Neuronal stem cell (in vitro differentiated cells): ENCODE data around the gene MOCS1.
A peak's percentile ranks its signal among the peaks of the same experiment; 100 is the strongest.

Experiments used
- DNase-seq: peaks from one replicate; pipeline ENCODE4 v3.0.0-alpha.2; 2013; ENCODE audit warnings: low spot score
- H2AFZ ChIP-seq: one replicate; pipeline ENCODE4 v1.6.1; 2013; ENCODE audit warnings: mild to moderate bottlenecking, low read length, inconsistent platforms
- H2AK5ac ChIP-seq: 2 replicates; pipeline ENCODE4 v1.6.1; 2013; ENCODE audit warnings: low read depth, mild to moderate bottlenecking, inconsistent platforms, low read length, moderate library complexity, mixed read lengths
- H2BK120ac ChIP-seq: 2 replicates; pipeline ENCODE4 v1.6.1; 2013; ENCODE audit warnings: low read depth, mild to moderate bottlenecking, inconsistent platforms, low read length, moderate library complexity, mixed read lengths
- H2BK12ac ChIP-seq: one replicate; pipeline ENCODE4 v1.6.1; 2013; ENCODE audit warnings: low read length, inconsistent platforms
- H2BK15ac ChIP-seq: 2 replicates; pipeline ENCODE4 v1.6.1; 2013; ENCODE audit warnings: mild to moderate bottlenecking, low read length, inconsistent platforms, mixed read lengths
- H2BK5ac ChIP-seq: one replicate; pipeline ENCODE4 v1.6.1; 2013; ENCODE audit warnings: inconsistent platforms, mild to moderate bottlenecking, low read length, moderate library complexity
- H3K14ac ChIP-seq: one replicate; pipeline ENCODE4 v1.6.1; 2013; ENCODE audit warnings: low read length, inconsistent platforms
- H3K18ac ChIP-seq: 2 replicates; pipeline ENCODE4 v1.6.1; 2013; ENCODE audit warnings: low read length, inconsistent platforms
- H3K23ac ChIP-seq: 2 replicates; pipeline ENCODE4 v1.6.1; 2013; ENCODE audit warnings: low read depth, mild to moderate bottlenecking, mixed read lengths, low read length, inconsistent platforms; ENCODE audit not compliant: poor library complexity
- H3K27ac ChIP-seq: replicated peaks from 3 replicates; pipeline ENCODE4 v1.5.1; 2013; ENCODE audit warnings: low read length, inconsistent platforms
- H3K27me3 ChIP-seq, 3 experiments: 2 replicates each; pipeline ENCODE4 v1.6.1; 2013; ENCODE audit warnings: low read length in 3 of 3, mild to moderate bottlenecking in 2 of 3, inconsistent platforms in 1 of 3, low read depth in 1 of 3, mixed read lengths in 1 of 3, moderate library complexity in 1 of 3; ENCODE audit not compliant: control insufficient read depth in 3 of 3, insufficient read depth in 3 of 3
- H3K36me3 ChIP-seq, 2 donors: replicated peaks in 1 of 2; 2 replicates each; pipeline ENCODE4 v1.6.1; 2013; ENCODE audit warnings: low read length in 2 of 2; ENCODE audit not compliant: control insufficient read depth in 2 of 2, insufficient read depth in 2 of 2
- H3K4ac ChIP-seq: 2 replicates; pipeline ENCODE4 v1.6.1; 2013; ENCODE audit warnings: inconsistent platforms, mild to moderate bottlenecking, low read length, moderate library complexity
- H3K4me1 ChIP-seq, 2 donors: 1 replicate in 1 of 2; 2 replicates in 1 of 2; pipeline ENCODE4 v1.6.1; 2013; ENCODE audit warnings: low read length in 2 of 2, low read depth in 1 of 2; ENCODE audit not compliant: control insufficient read depth in 2 of 2, insufficient read depth in 1 of 2
- H3K4me2 ChIP-seq: one replicate; pipeline ENCODE4 v1.6.1; 2013; ENCODE audit warnings: mild to moderate bottlenecking, low read length, inconsistent platforms; ENCODE audit not compliant: insufficient read depth, poor library complexity, severe bottlenecking
- H3K4me3 ChIP-seq, 2 donors: 2 replicates each; pipeline ENCODE4 v1.5.1; 2013; ENCODE audit warnings: low read length in 2 of 2, mild to moderate bottlenecking in 2 of 2, inconsistent platforms in 1 of 2, moderate library complexity in 1 of 2
- H3K79me1 ChIP-seq: one replicate; pipeline ENCODE4 v1.6.1; 2013; ENCODE audit warnings: low read depth, mild to moderate bottlenecking, inconsistent platforms, low read length, moderate library complexity
- H3K9ac ChIP-seq: one replicate; pipeline ENCODE4 v1.6.1; 2013; ENCODE audit warnings: mild to moderate bottlenecking, low read depth, low read length, inconsistent platforms; ENCODE audit not compliant: poor library complexity
- H3K9me3 ChIP-seq, 2 donors: replicated peaks in 1 of 2; 2 replicates each; pipeline versions ENCODE3 to v1.6.1; 2013; ENCODE audit warnings: low read length in 2 of 2, mild to moderate bottlenecking in 2 of 2, inconsistent platforms in 1 of 2, low read depth in 1 of 2, mixed read lengths in 1 of 2, moderate library complexity in 1 of 2; ENCODE audit not compliant: control insufficient read depth in 2 of 2, insufficient read depth in 1 of 2
- H4K8ac ChIP-seq: one replicate; pipeline ENCODE4 v1.6.1; 2013; ENCODE audit warnings: low read depth, mild to moderate bottlenecking, inconsistent platforms, low read length, moderate library complexity
- H4K91ac ChIP-seq: one replicate; pipeline ENCODE4 v1.6.1; 2013; ENCODE audit warnings: low read length, low read depth, mild to moderate bottlenecking, inconsistent platforms; ENCODE audit not compliant: poor library complexity
- WGBS, 2 donors: extraction: QIAGEN DNeasy Blood & Tissue Kit; methylation state at CpG; one replicate each; pipeline ENCODE4 v1.1.7; 2013; ENCODE audit warnings: missing lambda C conversion rate in 2 of 2, mixed read lengths in 1 of 2; ENCODE audit not compliant: insufficient read length in 2 of 2, insufficient replicate concordance in 1 of 2; ENCODE audit errors: extremely low coverage in 2 of 2; 5-methylcytosine and 5-hydroxymethylcytosine counted together

MOCS1 gene

DNA sequence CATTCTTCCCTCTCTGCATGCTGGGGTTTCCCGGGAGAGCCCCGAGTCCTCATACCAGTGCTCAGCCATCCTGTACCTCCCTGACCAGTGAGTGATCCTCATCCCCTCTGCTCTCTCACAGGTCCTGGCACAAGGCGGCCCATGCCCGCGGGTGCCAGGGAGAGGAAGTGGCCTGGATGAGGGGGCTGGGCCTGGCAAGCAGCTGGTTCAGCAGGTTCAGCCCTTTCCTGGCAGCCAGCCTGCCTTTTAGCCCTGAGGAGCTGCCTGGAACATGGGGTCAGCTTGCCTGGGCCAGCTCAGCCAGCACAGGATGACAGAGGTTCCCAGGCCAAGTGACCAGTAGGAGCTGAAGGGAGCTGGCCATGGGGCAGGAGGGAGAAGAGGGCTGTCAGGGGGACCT lies 10.9 kb downstream of the MOCS1 start:
- no peak overlapping the region for H3K4me3 ChIP-seq
- H3K27me3 ChIP-seq, result peaks cover 0 to 1% (median 0%) of the 10 kb centered on the region in 3 experiments
- no peak overlapping the region for H4K91ac ChIP-seq
- H3K18ac ChIP-seq, result peak overlapping the region; percentile 46
- H3K36me3 ChIP-seq, result peaks cover 7 to 8% of the 10 kb centered on the region in 2 donors
- no CpG with 5 or more reads among the region's 5 CpGs for WGBS, 2 donors
- no peak overlapping the region for H2BK15ac ChIP-seq
- no peak overlapping the region for H3K14ac ChIP-seq
- H3K4me2 ChIP-seq, result no peak overlapping the region
- H4K8ac ChIP-seq, result no peak overlapping the region
- no peak overlapping the region for H2AFZ ChIP-seq
- no peak overlapping the region for H2BK5ac ChIP-seq
- peaks cover 0 to 2% of the 10 kb centered on the region in 2 donors for H3K9me3 ChIP-seq
- peak overlapping the region; percentile 77 for H3K23ac ChIP-seq
- no peak overlapping the region for H2BK12ac ChIP-seq
- H3K4ac ChIP-seq, result no peak overlapping the region
- H3K9ac ChIP-seq, result no peak overlapping the region
- no peak for DNase-seq
- no peak overlapping the region for H2AK5ac ChIP-seq
- H3K79me1 ChIP-seq, result peaks cover 3% of the 10 kb centered on the region
- no peaks in the 10 kb centered on the region for H3K4me1 ChIP-seq
- H2BK120ac ChIP-seq, result no peak overlapping the region
- no peak overlapping the region for H3K27ac ChIP-seq

DNA sequence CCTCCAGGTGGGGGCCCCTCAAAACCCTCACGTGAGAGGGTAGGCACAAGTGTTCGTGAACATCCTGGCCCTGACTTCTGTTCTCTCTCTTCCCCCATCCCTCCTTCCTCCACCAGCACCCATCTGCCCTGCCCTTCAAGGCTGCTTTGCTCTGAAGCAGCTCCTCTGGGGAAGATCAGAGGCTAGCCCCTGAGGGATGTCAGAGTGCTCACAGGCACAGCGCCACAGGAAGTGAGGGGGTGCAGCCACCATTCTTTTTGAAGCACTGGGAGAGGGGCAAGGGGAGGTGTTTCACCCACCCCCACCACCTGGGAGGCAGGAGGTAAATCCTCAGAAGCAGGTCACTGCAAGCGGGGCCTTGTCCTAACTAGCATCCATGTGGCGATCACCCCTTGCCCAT lies 11.4 kb downstream of the MOCS1 start:
- Histone ChIP-seq H3K27ac (no peak overlapping the region), H2BK12ac (no peak overlapping the region), H3K4me1 (peaks cover 0 to 2% of the 10 kb centered on the region in 2 donors), H2BK5ac (no peak overlapping the region), H2AFZ (no peak overlapping the region), H2BK15ac (no peak overlapping the region), H3K4ac (no peak overlapping the region), H3K9ac (no peak overlapping the region), H2BK120ac (no peak overlapping the region), H3K9me3 (peaks cover 0 to 2% of the 10 kb centered on the region in 2 donors), H3K14ac (no peak overlapping the region), H4K91ac (no peak overlapping the region), H3K23ac (no peak overlapping the region), H3K4me2 (no peak overlapping the region), H2AK5ac (no peak overlapping the region), H3K79me1 (peaks cover 3% of the 10 kb centered on the region), H4K8ac (no peak overlapping the region), H3K4me3 (no peak overlapping the region), H3K18ac (no peak overlapping the region), H3K36me3 (peaks cover 7 to 8% of the 10 kb centered on the region in 2 donors), H3K27me3 (peaks cover 0 to 1% (median 0%) of the 10 kb centered on the region in 3 experiments)
- no CpG with 5 or more reads among the region's 5 CpGs for whole genome bisulfite sequencing, 2 donors
- DNase-seq, result no peak

- no peak overlapping the region for H3K4me3 ChIP-seq
- H3K23ac ChIP-seq, result no peak overlapping the region
- H3K4ac ChIP-seq, result no peak overlapping the region
- H2BK120ac ChIP-seq, result no peak overlapping the region
- no peak overlapping the region for H2AK5ac ChIP-seq
- peaks cover 3% of the 10 kb centered on the region for H3K79me1 ChIP-seq
- no peak overlapping the region for H2BK12ac ChIP-seq
- H2BK15ac ChIP-seq, result no peak overlapping the region
- no peaks in the 10 kb centered on the region for H3K9me3 ChIP-seq
- H3K4me2 ChIP-seq, result no peak overlapping the region
- H3K27ac ChIP-seq, result no peak overlapping the region
- peaks cover 6 to 10% of the 10 kb centered on the region in 2 donors for H3K36me3 ChIP-seq
- no peak overlapping the region for H2BK5ac ChIP-seq
- no peak overlapping the region for H3K9ac ChIP-seq
- no CpG with 5 or more reads among the region's 3 CpGs for WGBS, 2 donors
- no peak overlapping the region for H3K14ac ChIP-seq
- no peak overlapping the region for H4K8ac ChIP-seq
- H3K18ac ChIP-seq, result no peak overlapping the region
- H3K27me3 ChIP-seq, result peaks cover 0 to 1% (median 0%) of the 10 kb centered on the region in 3 experiments
- DNase-seq, result no peak
- H4K91ac ChIP-seq, result no peak overlapping the region
- H2AFZ ChIP-seq, result no peak overlapping the region
- H3K4me1 ChIP-seq, result peaks cover 0 to 6% of the 10 kb centered on the region in 2 donors
Observed at GRCh38 chr6:39920157-39920556, 14.1 kb downstream of the MOCS1 start.

- WGBS, 2 donors, result 100% methylated on average over 1 of the region's 5 CpGs; no CpG with 5 or more reads in 1 of the 2 donors
- Histone ChIP-seq H3K18ac (no peak overlapping the region), H3K4me2 (no peak overlapping the region), H3K27me3 (peaks cover 0 to 1% (median 0%) of the 10 kb centered on the region in 3 experiments), H3K9me3 (no peaks in the 10 kb centered on the region), H3K23ac (no peak overlapping the region), H2BK15ac (no peak overlapping the region), H3K79me1 (peaks cover 3% of the 10 kb centered on the region), H3K27ac (no peak overlapping the region), H2AFZ (no peak overlapping the region), H4K91ac (no peak overlapping the region), H3K4ac (no peak overlapping the region), H3K9ac (no peak overlapping the region), H2BK5ac (no peak overlapping the region), H3K14ac (no peak overlapping the region), H3K36me3 (peaks cover 0 to 11% of the 10 kb centered on the region in 2 donors), H3K4me1 (peaks cover 0 to 6% of the 10 kb centered on the region in 2 donors), H4K8ac (no peak overlapping the region), H3K4me3 (no peak overlapping the region), H2BK12ac (no peak overlapping the region), H2AK5ac (no peak overlapping the region), H2BK120ac (no peak overlapping the region)
- no peak for DNase-seq
Observed at GRCh38 chr6:39918831-39919230, 15.4 kb downstream of the MOCS1 start.
